Stimulated activated CD8-positive, alpha-beta memory T cell treated with anti-CD3 and anti-CD28 coated beads, Interleukin-12 subunit alpha, Interleukin-12 subunit beta, amount 100 ng/mL, for 24 hours (primary cell): ENCODE data around the gene ALDH16A1.
"Not testable (repeated sequence)": the region's sequence is repeated elsewhere in the genome, so short reads cannot be mapped to it uniquely, and the experiment has no call there.

ENCODE experiments used
- DNase-seq: peaks from one replicate; pipeline ENCODE4 v3.0.0-alpha.2; 2020; ENCODE audit errors: extremely low read depth

Gene ALDH16A1

GRCh38 chr19:49440439-49441209, 12.4 kb upstream of the ALDH16A1 start:
- no peak for DNase-seq

GRCh38 chr19:49441210-49441959, 11.6 kb upstream of the ALDH16A1 start, which contains the start of gene SLC17A7:
Gene SLC17A7, minus strand, starts transcription at chr19:49441527. Its CDS starts 148 bp downstream, at chr19:49441379.
- no peak for DNase-seq

DNA sequence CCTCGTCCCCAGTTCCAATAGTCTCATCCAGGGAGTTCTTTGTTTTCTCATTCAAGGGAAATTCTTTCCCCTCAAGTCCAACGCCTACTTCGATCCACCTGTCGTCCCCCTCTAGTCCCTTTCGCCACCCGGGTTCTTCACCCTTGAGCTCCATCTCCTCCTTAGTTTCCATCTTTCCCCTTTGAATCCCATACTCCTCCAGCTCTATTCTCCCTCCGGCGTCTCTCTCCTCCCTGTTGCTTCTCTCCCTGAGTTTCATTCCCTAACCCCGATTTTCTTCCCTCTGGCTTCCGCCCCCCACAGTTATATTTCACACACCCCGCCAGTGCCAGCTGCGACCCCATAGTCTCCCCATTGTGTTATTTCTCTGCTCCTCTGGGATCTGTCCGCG, 11.1 kb upstream of the ALDH16A1 start:
- no peak for DNase-seq

DNA sequence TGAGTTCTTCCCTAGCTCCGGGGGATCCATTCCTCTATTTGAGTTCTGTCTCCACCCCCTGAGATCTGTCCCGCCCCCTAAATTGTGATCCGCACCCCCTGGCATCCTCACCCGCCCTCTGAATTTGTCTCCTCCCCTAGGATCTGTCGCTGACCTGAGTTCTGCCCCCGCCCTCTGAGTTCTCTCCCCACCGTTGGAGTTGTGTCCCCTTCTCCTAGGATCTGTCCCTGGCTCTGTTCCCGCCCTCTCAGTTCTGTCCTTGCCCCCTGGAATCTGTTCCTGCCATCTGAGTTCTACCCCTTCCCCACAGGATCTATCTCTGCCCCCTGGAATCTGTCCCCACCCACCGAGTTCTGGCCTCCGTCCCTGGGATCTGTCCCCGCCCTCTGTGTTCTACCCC, 10.7 kb upstream of the ALDH16A1 start:
- no peak for DNase-seq

DNA sequence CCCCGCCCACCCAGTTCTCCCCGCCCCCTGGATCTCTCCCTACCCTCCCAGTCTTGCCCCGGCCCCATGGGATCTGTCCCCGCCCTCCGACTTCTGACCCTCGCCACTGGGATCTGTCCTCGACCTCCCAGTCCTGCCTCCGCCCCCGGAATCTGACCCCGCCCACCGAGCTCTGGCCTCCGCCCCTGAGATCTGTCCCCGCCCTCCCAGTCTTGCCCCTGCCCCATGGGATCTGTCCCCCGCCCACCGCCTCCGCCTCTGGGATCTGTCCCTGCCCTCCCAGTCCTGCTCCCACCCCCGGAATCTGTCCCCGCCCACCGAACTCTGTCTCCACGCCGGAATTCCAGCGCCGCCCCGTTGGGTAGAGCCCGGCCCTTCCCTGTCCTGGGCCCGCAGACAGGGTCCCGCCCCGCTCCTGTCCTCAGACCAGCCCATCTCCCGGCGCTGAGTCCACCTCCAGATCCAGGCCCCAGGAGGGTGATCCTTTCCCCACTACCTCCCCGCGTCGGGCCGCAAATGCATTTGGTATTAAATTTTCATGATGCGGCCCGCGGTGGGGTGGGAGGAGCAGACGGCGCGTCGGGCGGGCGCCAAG, 10.2 kb upstream of the ALDH16A1 start:
- no peak for DNase-seq

- peak; percentile 84 for DNase-seq
Observed at GRCh38 chr19:49443366-49444099, 9.5 kb upstream of the ALDH16A1 start.

- DNase-seq, result not testable (repeated sequence)
Observed at GRCh38 chr19:49444100-49444700, 8.8 kb upstream of the ALDH16A1 start.

GRCh38 chr19:49445997-49446396, 7.0 kb upstream of the ALDH16A1 start:
- no peak for DNase-seq

- DNase-seq, result no peak
Observed at GRCh38 chr19:49447485-49448431, 5.3 kb upstream of the ALDH16A1 start.

DNA sequence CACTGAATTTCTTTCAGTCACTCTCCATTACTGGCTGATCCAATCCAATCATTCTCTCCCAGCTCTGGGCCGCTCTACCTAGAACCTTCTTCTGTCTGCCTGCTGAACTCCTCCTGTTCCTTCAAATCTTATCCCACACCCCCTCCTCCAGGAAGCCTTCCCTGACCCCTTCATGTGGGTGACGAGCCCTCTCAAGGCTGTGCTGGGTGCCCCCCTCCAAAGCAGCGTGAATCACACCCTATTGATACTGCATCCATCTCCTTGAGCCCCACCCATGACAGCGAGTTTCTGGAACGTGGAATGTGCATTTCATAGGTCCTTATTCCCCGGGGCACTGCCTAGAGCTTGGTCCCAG, 4.6 kb upstream of the ALDH16A1 start:
- DNase-seq, result no peak

- DNase-seq, result no peak
Observed at GRCh38 chr19:49450405-49450804, 2.6 kb upstream of the ALDH16A1 start.

- DNase-seq, result peak; percentile 93
Observed at GRCh38 chr19:49451430-49452181, 1.4 kb upstream of the ALDH16A1 start, which contains the start of gene PIH1D1. Gene PIH1D1, minus strand, starts transcription at chr19:49451814. Its CDS starts 240 bp downstream, at chr19:49451574.

DNA sequence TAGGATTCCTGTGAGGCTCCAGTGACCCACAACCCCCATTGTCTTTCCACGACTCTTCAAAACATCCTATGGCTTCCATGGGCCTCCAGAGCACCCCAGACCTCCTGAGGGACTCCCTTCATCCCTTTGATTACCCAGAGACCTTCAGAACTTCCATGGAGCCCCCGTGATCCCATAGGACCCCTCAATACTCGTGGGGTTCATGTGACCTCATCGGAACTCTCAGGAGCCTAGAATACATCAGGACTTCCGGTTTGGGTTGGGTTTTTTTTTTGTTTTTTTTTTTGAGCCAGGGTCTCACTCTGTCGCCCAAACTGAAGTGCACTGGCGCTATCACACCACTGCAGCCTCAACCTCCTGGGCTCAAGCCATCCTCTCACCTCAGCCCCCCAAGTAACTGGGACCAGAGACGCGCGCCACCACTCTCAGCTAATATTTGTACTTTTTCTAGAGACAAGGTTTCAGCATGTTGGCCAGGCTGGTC, 774 bp downstream of the ALDH16A1 start:
- DNase-seq, result no peak

- DNase-seq, result no peak
Observed at GRCh38 chr19:49455773-49456172, 2.7 kb downstream of the ALDH16A1 start.

DNA sequence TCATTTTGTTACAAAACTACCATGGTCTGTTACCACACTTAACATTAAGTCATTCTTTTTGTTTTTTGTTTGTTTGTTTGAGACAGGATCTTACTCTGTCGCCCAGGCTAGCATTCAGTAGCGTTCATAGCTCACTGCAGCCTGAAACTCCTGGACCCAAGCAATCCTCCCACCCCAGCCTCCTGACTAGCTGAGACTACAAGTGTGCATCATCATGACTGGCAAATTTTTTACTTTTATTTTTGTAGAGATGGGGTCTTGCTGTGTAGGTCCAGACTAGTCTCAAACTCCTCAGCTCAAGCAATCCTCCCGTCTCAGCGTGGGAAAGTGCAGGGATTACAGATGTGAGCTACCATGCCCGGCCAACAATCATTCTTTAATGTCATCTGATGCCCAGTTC, 3.3 kb downstream of the ALDH16A1 start:
- no peak for DNase-seq

- no peak for DNase-seq
Observed at GRCh38 chr19:49458567-49458903, 5.5 kb downstream of the ALDH16A1 start.

DNA sequence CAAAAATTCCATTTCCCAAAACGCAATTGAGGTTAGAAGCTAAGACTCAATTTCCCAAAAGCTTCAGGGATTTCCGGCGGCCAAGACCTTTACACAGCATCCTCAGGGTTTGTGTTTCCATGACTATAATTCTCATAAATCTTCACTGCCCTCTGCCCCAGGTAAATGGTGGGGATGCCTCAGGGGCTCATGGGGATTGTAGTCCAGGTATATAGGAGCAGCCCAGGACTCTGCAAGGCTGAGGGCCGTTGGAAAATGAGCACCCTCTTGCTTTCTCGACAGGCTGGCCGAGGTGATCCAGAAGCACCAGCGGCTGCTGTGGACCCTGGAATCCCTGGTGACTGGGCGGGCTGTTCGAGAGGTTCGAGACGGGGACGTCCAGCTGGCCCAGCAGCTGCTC, 6.4 kb downstream of the ALDH16A1 start:
- no peak for DNase-seq

GRCh38 chr19:49461130-49461529, 8.1 kb downstream of the ALDH16A1 start:
- DNase-seq, result not testable (repeated sequence)

- no peak for DNase-seq
Observed at GRCh38 chr19:49461656-49462055, 8.6 kb downstream of the ALDH16A1 start.

DNA sequence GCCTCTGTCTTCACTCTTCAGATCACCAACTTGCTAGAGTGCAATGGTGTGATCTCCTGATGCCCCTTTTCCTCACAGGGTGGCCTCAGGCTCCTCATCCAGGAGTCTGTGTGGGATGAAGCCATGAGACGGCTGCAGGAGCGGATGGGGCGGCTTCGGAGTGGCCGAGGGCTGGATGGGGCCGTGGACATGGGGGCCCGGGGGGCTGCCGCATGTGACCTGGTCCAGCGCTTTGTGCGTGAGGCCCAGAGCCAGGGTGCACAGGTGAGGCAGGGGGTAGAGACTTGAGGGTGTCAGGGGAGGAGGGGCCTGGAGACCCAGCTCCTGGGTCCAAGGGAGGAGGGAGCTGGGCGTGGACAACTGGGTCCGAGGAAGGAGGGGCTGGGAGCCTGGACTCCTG, 9.5 kb downstream of the ALDH16A1 start:
- DNase-seq, result no peak
